GM21360 (cell line): ENCODE data around the gene CEMIP.

Experiments used
- ATAC-seq: cut with Tn5 transposase; IDR thresholded peaks from one replicate; pipeline ENCODE4 v1.9.1; 2021; ENCODE audit warnings: mild to moderate bottlenecking, moderate library complexity; ENCODE audit not compliant: unreplicated experiment

The CEMIP gene

DNA sequence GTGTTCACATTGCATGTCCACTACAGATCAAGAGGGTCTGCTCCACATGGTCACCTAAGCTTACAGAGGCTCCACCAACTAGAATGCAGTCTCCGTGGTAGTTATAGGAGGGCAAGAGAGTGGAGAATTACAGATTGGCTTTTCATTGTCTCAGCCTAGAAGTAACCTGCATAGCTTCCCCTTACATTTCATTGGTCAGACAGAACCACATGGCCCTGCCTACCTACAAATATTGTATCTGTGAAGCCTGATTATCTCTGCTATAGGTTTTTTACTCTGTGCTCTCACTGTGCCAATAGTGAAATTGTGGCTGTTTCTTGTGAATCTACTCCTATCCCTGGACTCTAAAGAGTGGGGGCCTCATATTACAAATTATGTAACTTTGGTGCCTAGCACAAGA lies 219.1 kb downstream of the CEMIP start:
- ATAC-seq: no peak

DNA sequence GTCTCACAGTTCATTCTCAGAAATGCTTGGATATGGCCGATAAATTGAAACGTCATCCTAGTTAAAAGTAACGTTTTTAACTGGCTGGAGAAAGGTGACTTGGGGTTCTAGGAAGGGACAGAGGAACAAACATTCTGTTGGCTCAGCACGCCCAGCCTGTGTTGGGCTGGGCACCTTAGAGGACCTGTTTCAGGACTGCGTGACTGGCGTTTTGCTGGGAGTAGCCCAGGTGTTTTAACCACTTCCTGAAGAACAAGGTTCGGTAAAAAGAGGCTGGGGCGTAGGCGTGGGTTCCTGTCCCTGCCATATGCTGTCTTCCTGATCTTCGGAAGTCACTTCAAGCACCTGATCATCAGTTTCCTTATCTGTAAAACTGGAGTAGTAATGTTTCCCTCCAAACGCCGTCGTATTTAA lies 220.5 kb downstream of the CEMIP start:
- ATAC-seq: peak; percentile 28

DNA sequence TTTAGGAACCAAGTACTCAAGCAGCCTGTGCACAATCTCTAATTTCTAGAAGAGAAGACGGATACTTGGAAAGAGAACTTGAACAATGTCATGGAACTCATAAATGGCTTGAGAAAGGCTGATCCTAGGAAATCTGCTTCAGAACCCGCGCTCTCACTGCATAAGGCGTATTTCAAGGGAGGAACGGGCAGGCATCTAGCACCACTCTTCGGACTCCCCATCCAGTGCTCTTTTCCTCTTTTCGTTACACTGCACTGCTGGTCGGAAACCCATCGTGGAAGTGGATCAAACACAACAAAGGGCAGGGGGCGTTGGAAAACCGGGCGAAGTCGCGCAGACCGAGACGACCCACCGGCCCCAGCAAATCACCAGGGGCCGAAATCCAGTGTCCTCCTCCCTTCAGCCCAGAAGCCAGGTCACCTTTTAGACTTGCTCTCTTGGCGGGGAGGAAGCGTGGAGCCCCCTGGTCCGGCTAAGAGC lies 221.0 kb downstream of the CEMIP start:
- ATAC-seq: no peak

GRCh38 chr15:81000624-81001151 lies 221.5 kb downstream of the CEMIP start, which contains the start of gene TLNRD1:
TSS of gene TLNRD1 (plus strand) at chr15:81000923. CDS start at chr15:81002272, 1,349 bp downstream.
- ATAC-seq: peak; percentile 50
